Measurements from ENCODE around the gene NEK6.

The NEK6 gene

DNA sequence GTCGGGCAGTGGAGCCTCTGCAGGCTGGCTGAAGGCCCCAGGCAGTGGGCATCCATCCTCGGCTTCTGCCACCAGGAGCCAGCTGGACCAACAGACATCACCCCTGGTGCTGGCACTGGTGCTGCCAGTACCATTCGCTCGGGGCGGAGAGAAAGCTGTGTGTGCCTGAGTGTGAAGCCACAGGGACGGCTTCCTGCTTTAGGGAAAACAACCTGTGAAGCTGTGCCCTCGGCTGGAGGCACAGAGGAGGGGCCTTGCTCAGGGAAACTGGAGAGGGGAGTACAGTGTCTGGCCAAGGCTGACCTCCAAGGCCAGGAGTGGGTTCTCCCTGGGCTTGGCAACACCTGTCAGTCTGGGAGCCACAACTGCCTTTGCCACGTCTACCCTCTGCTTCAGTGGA, 38.3 kb downstream of the NEK6 start:
- no peak for TF ChIP-seq CTCF (IDR thresholded peaks at IDR 0.05; ENCODE audit: insufficient read depth, missing control alignments)
- no peak for DNase-seq (ENCODE audit: insufficient read length, low spot score)
- FAIRE-seq = no peak

DNA sequence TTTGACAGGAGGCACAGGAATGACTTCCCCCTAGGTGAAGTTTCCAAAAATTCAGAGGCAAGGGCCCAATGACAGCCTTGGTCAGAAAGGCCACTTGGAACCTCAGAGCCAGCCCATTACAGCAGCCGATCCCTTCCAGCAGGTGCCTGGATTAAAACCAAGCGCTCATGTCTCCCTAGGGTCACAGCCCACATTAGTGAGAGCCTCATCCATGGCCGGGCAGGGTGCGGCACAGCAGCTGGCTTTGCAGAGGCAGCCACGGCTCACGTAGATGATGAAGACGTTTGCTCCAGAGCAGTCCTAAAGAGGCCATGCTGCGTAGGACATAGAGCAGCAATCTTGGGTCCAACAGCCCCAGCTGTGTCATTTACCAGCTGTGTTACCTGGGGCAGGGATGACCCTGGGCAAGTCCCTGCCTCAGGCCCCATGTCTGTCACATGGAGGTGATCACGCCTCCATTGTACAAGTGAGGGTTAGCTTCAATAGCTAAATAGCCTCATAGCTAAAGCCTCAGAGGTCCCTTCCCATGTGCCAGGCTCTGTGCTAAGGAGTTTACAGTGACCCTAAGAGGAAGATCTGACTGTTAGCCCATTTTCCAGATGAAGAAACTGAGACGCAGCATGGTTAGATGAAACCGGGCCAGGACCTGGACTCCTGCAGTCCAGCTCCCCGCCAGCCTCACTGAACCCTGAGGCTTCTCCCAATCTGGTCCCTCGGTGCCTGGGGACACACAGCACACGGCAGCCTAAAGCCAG, 39.2 kb downstream of the NEK6 start:
- no peak for TF ChIP-seq CTCF (IDR thresholded peaks at IDR 0.05; ENCODE audit: insufficient read depth, missing control alignments)
- no peak for DNase-seq (ENCODE audit: insufficient read length, low spot score)
- no peak for FAIRE-seq

GRCh38 chr9:124297551-124297901, 39.8 kb downstream of the NEK6 start:
- FAIRE-seq = no peak

DNA sequence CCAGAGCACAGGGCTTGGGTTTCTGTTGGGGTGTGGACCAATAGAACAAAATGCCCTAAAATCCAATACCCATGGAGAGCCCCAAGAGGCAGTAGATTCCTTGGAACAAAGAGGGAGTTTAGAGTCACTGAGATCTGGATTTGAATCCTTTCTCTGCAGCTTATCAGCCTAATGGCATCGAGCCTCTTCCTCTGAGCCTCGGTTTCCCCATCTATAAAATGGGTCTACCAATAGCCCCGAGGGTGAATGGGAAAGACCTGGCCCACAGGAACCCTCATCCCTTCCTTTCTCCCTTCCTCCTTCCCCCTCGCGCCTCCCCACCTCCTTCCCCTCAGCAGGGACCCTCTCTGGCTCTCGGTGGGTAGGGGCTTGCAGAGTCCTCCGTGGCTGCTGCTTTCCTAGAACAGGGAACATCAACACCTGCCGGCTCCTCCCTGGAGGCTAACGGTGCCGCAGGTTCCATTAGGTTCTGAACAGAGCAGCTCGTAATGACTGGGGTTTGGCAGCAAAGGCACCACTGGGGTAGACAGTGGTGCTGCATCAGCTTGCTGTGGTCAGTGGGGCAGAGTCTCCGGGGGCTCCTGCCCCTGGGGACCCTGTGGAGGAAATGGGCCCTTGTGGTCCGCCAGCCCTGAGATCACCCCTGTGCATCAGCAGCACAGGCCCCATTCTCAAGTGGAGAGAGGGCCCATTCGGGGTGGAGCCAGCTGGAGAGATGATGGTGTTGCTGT, 40.3 kb downstream of the NEK6 start:
- no peak for TF ChIP-seq CTCF (IDR thresholded peaks at IDR 0.05; ENCODE audit: insufficient read depth, missing control alignments)
- FAIRE-seq (no peak), DNase-seq (ENCODE audit: insufficient read length, low spot score) (no peak)

More at GRCh38 chr9:124297551-124297901, 39.8 kb downstream of the NEK6 start:
- TF ChIP-seq CTCF (IDR thresholded peaks at IDR 0.05; ENCODE audit: insufficient read depth, missing control alignments) = no peak
- DNase-seq (ENCODE audit: insufficient read length, low spot score) = no peak

DNA sequence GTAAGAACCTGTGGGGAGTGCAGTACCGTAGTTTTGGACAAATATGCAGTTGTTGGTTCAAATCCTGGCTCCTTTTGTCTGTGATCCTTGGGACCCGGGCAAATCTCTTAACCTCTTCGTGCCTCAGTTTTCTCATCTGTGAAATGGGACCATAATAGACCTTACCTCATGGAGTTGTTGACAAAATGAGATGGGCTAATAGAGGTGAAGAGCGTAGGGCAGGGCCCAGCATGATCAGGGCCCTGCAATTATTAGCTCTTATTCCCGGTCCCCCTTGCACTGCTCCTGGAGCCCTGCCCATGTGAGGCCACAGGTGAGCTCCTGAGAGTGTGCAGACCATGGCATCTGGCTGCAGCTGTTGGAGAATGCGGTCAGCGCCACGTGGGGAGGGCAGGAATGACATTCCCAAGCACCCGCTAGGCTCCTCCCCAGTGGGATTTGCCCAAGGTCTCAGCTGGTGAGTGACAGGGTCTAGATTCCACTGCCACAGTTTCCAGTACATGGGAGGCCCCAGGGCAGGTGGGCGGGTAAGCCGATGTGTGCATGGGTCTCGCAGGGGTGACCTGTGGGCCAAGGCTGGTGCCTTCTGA, 41.0 kb downstream of the NEK6 start:
- FAIRE-seq (no peak), DNase-seq (ENCODE audit: insufficient read length, low spot score) (no peak)
- TF ChIP-seq CTCF (IDR thresholded peaks at IDR 0.05; ENCODE audit: insufficient read depth, missing control alignments) = no peak

DNA sequence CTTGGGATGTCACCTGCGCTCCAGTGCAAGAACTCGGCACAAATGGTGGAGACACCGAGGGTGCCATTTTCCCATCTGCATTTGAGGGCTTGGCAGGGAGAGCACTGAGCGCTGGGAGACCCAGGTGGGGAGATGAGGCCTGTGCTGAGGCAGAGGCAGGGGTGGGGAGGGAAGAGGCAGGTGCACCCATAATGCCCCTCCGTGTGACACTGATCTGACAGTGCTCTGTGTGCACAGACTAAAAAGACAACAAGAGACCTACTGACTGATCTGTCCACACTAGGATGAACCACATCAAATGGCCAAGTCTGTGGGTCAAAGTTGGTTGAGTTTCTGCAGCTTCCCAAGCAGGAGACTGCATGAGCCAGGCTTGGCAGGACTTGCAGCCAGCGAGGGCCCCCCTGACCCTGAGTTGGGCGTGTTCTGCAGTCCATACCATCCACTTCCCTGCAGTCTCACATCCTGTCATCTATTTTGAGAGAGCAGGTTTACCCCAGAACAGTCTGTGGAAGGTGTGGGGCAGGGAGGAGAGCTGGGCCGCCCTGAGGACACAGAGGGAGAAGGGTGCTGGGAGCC, 41.9 kb downstream of the NEK6 start:
- DNase-seq (ENCODE audit: insufficient read length, low spot score) (no peak), FAIRE-seq (no peak)
- no peak for TF ChIP-seq CTCF (IDR thresholded peaks at IDR 0.05; ENCODE audit: insufficient read depth, missing control alignments)

Data from D721Med (cell line).